Spleen (tissue), 11 donors: Measurements from ENCODE around the gene ALDH3B1. TPM values are rescaled to one million over a fixed set of nuclear protein-coding genes. Genes with fewer than 3 reads are reported as not detected.

Source experiments
- DNase-seq: peaks from one replicate; pipeline ENCODE4 v3.0.0-alpha.2; 2020
- H3K27ac ChIP-seq, 8 donors: fragments of 200-600 bp; sonication (generic) in 7 of 8; 1 replicate in 4 of 8; 2 replicates in 4 of 8; pipeline versions ENCODE4 v1.5.0 to v1.8.0; 2016 to 2021; ENCODE audit warnings: inconsistent platforms in 4 of 8, mild to moderate bottlenecking in 4 of 8, moderate library complexity in 1 of 8
- H3K27me3 ChIP-seq, 7 donors: fragments of 200-600 bp; sonication (generic) in 6 of 7; replicated peaks in 1 of 7; 1 replicate in 4 of 7; 2 replicates in 3 of 7; pipeline versions ENCODE4 v1.5.0 to v1.8.0; 2016 to 2021; ENCODE audit warnings: inconsistent platforms in 3 of 7, mild to moderate bottlenecking in 1 of 7
- H3K36me3 ChIP-seq, 6 donors: fragments of 200-600 bp; sonication (generic) in 5 of 6; 1 replicate in 4 of 6; 2 replicates in 2 of 6; pipeline versions ENCODE4 v1.5.0 to v1.8.0; 2016 to 2021; ENCODE audit warnings: inconsistent platforms in 2 of 6
- H3K4me1 ChIP-seq, 6 donors: fragments of 200-600 bp; sonication (generic) in 5 of 6; 1 replicate in 3 of 6; 2 replicates in 3 of 6; pipeline versions ENCODE4 v1.5.0 to v1.8.0; 2016 to 2021; ENCODE audit warnings: inconsistent platforms in 3 of 6
- H3K4me3 ChIP-seq, 8 donors: fragments of 200-600 bp; sonication (generic) in 7 of 8; 1 replicate in 4 of 8; 2 replicates in 4 of 8; pipeline versions ENCODE4 v1.5.0 to v1.8.0; 2016 to 2021; ENCODE audit warnings: inconsistent platforms in 4 of 8, mild to moderate bottlenecking in 4 of 8, moderate library complexity in 2 of 8
- H3K9me3 ChIP-seq, 8 donors: fragments of 200-600 bp; sonication (generic) in 7 of 8; 1 replicate in 4 of 8; 2 replicates in 4 of 8; pipeline versions ENCODE4 v1.5.0 to v1.8.0; 2016 to 2021; ENCODE audit warnings: inconsistent platforms in 4 of 8
- POLR2A ChIP-seq, 3 donors: fragments of 450-650 bp; IDR thresholded peaks; one replicate each; pipeline ENCODE4 v1.5.1; 2017; ENCODE audit warnings: antibody characterized with exemption in 3 of 3, mild to moderate bottlenecking in 1 of 3
- POLR2AphosphoS5 ChIP-seq, 3 donors: sonication (generic); formaldehyde crosslinking; IDR thresholded peaks; one replicate each; pipeline ENCODE4 v1.5.1; 2017; ENCODE audit warnings: antibody characterized with exemption in 3 of 3
- WGBS, 5 donors: extraction: QIAGEN DNeasy Blood & Tissue Kit in 3 of 5; methylation state at CpG; one replicate each; pipeline versions ENCODE4 v1.1.5 to v1.1.7; 2013 to 2018; 5-methylcytosine and 5-hydroxymethylcytosine counted together
- intact Hi-C: fragments of 100-400 bp; cut with DNase I; formaldehyde crosslinking; loops from one replicate; pipeline ENCODE4 v1.15.0; 2023; ENCODE audit warnings: low total_unique reads
- polyA plus RNA-seq, 3 donors: library from polyadenylated mRNA; stranded (reverse); fragments of 200-250 nt; gene quantifications; one replicate each; pipeline ENCODE4 v1.2.1, GENCODE V29; 2013
- total RNA-seq, 7 donors: library from RNA; depleted of rRNA in 3 of 7; stranded (reverse); fragments of >200 nt in 3 of 7; fragmentation: NEBNext Ultra II Directional in 4 of 7; extraction: Animal tissue kit (Norgen Biotek cat#: 25700) in 4 of 7; gene quantifications; one replicate each; pipeline versions ENCODE4 v1.1.0 to v1.2.1, GENCODE V29; 2016 to 2021
- TF ChIP-seq, protein P1 (sequence below), 11 experiments: fragments of 200-600 bp in 7 of 11; fragments of 450-650 bp in 4 of 11; sonication (generic) in 4 of 11; IDR thresholded peaks in 8 of 11; conservative IDR thresholded peaks in 3 of 11; 1 replicate in 7 of 11; 2 replicates in 4 of 11; pipeline versions ENCODE4 v1.4.0 to v1.8.0; 2016 to 2021; ENCODE audit warnings: antibody characterized with exemption in 11 of 11, inconsistent platforms in 4 of 11, mild to moderate bottlenecking in 1 of 11
- donor health status: healthy with polysubstance abuse.
- donor health status: DM: no; HTN: no; CAD: no; lungs with moderate emphysema.
- donor health status: DM: no; HTN: no; CAD: no.
- donor health status: Bipolar disorder and iron deficiency.
- donor health status: healthy.
- donor health status: DM: no; HTN: no; CAD: no.
- donor health status: DM: yes; HTN: yes; CAD: no.

The ALDH3B1 gene
- total and polyA plus RNA-seq, 10 donors, result 7.8 to 46.8 (median 32.0) TPM

DNA sequence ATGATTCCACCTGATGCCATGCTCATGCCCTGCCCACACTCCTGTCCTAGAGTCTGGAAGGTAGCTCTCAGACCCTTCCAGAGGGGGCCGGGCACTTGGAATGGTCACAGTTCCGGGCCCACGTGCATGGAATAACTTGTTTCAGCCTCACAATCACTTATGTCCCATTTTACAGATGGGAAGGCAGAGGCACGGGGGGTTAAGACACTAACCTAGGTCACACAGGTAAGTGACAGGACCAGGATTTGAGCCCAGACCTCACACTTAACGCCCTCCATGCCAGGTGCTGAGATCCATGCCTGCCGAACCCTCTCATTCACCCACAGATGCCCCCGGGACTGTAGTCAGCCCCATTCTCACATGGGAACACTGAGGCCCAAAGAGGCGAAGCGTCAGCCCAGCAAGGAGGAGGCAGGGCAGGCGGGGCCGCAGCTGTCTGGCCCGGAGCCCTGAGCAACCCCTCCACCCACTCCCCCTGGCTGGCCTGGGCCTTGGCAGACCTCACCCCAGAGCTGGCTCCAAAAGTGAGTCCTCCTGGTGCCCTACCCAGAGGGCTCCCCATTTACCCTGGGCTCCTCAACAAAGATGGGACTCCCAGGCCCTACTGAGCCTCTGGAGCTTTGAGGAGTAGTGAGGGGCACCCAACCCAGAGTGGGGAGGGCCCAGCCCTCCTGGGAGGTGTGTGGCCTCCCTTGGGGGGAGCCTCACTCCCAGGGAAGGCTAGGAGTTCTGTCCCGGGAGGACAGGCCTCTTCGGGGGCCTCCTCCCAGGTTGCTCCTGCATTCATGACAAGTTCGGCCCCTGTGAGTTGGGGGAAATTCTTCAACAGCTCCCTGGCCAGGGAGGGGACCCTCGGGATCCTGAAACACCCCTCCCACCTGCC, 2.4 kb upstream of the ALDH3B1 start:
- TF ChIP-seq POLR2AphosphoS5 (IDR thresholded peaks at IDR 0.05) (no peak), POLR2A (IDR thresholded peaks at IDR 0.05) (no peak)
- TF ChIP-seq, protein P1, sequence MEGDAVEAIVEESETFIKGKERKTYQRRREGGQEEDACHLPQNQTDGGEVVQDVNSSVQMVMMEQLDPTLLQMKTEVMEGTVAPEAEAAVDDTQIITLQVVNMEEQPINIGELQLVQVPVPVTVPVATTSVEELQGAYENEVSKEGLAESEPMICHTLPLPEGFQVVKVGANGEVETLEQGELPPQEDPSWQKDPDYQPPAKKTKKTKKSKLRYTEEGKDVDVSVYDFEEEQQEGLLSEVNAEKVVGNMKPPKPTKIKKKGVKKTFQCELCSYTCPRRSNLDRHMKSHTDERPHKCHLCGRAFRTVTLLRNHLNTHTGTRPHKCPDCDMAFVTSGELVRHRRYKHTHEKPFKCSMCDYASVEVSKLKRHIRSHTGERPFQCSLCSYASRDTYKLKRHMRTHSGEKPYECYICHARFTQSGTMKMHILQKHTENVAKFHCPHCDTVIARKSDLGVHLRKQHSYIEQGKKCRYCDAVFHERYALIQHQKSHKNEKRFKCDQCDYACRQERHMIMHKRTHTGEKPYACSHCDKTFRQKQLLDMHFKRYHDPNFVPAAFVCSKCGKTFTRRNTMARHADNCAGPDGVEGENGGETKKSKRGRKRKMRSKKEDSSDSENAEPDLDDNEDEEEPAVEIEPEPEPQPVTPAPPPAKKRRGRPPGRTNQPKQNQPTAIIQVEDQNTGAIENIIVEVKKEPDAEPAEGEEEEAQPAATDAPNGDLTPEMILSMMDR (IDR thresholded peaks at IDR 0.05 in 8 of 11, conservative IDR thresholded peaks at IDR 0.05 in 3 of 11), result no peak
- H3K9me3 ChIP-seq, result no peaks in the 10 kb centered on the region
- H3K27ac ChIP-seq, result peak overlapping the region in 5 of 8 donors; percentile 83 to 93 (median 91)
- H3K36me3 ChIP-seq, result no peaks in the 10 kb centered on the region
- intact Hi-C loops, result no loop called here
- DNase-seq, result no peak
- 84 to 94% (median 90%) methylated on average over 14 to 16 of the region's 16 CpGs for WGBS, 5 donors
- no peak overlapping the region for H3K4me3 ChIP-seq
- H3K27me3 ChIP-seq, result peaks cover 0 to 5% (median 0%) of the 10 kb centered on the region in 7 donors
- H3K4me1 ChIP-seq, result peaks cover 19 to 95% (median 71%) of the 10 kb centered on the region in 6 donors

DNA sequence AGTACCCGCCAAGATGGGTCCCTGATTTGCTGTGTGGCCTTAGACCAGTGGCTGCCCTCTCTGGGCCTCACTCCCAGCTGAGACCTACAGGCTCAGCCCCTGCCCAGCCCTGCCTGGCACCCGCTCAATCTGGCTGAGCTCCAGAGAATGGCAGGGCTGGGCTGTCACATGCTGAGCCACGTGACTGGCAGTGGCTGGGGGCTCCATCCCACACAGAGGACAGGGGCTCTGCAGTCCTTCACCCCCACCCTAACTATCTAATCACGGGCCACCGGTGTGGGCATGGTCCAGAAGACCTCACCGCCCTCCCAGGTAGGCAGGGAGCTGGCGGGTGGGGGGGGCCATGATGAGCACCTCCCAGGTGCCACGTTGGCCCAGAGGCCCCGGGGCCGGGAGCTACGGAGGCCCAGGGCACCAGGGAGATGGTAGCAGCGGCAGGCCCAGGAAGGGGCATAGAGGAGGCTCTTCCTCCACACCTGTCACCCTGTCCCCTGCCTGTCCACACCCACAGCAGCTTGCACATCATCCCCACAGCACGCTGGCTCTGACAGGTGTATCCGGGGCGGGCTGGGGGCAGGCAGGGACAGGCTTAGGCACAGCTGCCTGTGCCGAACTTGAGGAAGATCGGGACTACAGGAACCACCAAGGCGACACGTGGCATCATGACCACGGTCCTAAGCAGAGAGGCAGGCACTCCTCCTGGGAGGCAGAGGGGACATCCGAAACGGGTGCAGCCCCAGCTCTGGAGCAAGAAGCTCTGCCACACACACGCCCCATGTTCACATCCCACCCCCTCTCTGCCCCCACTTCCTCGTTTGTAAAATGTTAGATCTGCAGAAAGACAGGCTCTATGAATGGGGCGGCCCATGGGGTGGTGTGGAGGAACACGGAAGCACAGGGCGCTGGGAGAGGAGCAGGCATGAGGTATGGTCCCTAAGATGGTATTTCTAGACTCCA, 1.5 kb upstream of the ALDH3B1 start:
- Histone ChIP-seq H3K9me3 (no peaks in the 10 kb centered on the region), H3K4me3 (peak overlapping the region in 1 of 8 donors; percentile 65), H3K27ac (peak overlapping the region in 6 of 8 donors; percentile 83 to 93 (median 91)), H3K36me3 (peaks cover 0 to 3% (median 0%) of the 10 kb centered on the region in 6 donors), H3K27me3 (peaks cover 0 to 5% (median 0%) of the 10 kb centered on the region in 7 donors), H3K4me1 (peaks cover 15 to 96% (median 70%) of the 10 kb centered on the region in 6 donors)
- WGBS, 5 donors, result 48 to 56% (median 51%) methylated on average over 16 to 27 of the region's 27 CpGs
- DNase-seq, result peak; percentile 89
- intact Hi-C loops, result no loop called here
- TF ChIP-seq POLR2A (IDR thresholded peaks at IDR 0.05), result no peak
- TF ChIP-seq, protein P1 (IDR thresholded peaks at IDR 0.05 in 8 of 11, conservative IDR thresholded peaks at IDR 0.05 in 3 of 11), result no peak
- TF ChIP-seq POLR2AphosphoS5 (IDR thresholded peaks at IDR 0.05), result peak; percentile 79 to 87 (median 81)

DNA sequence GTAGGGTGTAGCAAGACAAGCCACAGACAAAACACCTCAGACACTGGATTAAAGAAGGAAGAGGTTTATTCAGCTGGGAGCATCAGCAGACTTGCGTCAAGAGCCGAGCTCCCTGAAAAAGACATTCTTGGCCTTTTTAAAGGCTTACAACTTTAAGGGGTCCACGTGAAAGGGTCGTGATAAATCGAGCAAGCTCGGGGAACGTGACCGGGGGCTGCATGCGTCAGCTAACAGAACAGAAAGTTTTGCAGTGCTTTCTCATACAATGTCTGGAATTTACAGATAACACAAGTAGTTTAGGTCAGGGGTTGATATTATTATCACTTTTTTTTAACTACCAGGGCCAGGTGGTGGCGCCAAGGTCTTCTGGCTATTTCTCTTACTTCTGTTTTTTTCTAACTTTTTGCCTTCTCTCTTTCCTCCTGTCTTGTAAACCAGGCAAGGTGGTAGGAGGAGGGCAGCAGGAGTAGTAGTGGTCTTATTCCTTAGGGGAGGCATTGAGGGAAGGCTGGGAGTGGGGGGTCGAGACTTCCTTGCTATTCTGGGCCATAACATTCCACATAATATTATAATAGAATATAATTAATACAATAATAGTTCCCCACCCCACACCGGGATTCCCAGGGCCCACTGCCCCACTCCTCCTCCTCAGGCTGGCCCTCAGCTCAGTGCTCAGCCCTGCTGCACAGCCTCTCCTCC, 587 bp upstream of the ALDH3B1 start:
- Histone ChIP-seq H3K27me3 (peaks cover 0 to 5% (median 0%) of the 10 kb centered on the region in 7 donors), H3K27ac (peak overlapping the region; percentile 63 to 93 (median 90)), H3K4me1 (peaks cover 12 to 98% (median 73%) of the 10 kb centered on the region in 6 donors), H3K36me3 (peaks cover 0 to 5% (median 0%) of the 10 kb centered on the region in 6 donors), H3K9me3 (no peaks in the 10 kb centered on the region), H3K4me3 (peak overlapping the region in 5 of 8 donors; percentile 28 to 65 (median 38))
- TF ChIP-seq POLR2AphosphoS5 (IDR thresholded peaks at IDR 0.05), result no peak
- TF ChIP-seq, protein P1 (IDR thresholded peaks at IDR 0.05 in 8 of 11, conservative IDR thresholded peaks at IDR 0.05 in 3 of 11), result peak in 3 of 11 experiments; percentile 8 to 22 (median 8)
- no peak for TF ChIP-seq POLR2A (IDR thresholded peaks at IDR 0.05)
- intact Hi-C loops, result no loop called here
- no peak for DNase-seq
- 21 to 32% (median 23%) methylated on average over 12 of the region's 12 CpGs for WGBS, 5 donors
